NCI-H2171 (cell line): ENCODE results near the gene FIBP.

Source experiments
- DNase-seq: peaks from one replicate; lab custom pipeline; 2025; lab: John Stamatoyannopoulos, UW

Gene FIBP

DNA sequence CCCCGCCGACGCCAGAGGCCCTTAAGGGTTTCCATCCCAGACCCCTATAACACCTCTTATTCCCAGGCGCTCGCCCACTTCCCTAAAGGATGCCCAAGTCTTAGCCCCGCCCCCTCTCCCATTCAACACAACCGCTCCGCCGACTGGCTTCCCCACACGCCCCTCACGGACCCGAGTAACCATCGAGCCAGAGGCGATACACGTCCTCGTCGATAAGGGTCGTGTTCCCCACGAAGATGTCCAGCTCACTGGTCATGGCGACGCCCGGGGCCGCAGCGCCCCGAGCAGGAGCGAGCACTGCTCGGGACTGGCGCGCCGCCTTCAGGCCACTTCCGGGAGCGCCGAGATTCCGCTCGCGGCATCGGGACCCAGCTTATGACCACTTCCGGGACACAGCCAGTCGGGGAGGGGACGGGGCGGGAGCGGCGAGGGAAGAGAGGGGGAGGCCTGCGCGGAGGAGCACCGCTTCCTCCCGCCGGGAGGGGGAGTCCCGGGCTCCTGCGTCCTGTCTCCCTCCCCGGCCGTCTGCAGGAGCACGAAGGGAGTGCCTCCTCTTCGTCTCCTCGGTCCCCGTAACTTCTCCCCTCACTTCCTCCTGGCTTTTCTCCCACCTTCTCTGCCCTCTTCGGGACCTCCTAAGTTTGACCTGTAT lies at the start of gene FIBP:
FIBP (minus strand) TSS at position 309 of the 652 bp plus-strand sequence; CDS start at position 256, 53 bp downstream.
- peak; percentile 95 for DNase-seq

DNA sequence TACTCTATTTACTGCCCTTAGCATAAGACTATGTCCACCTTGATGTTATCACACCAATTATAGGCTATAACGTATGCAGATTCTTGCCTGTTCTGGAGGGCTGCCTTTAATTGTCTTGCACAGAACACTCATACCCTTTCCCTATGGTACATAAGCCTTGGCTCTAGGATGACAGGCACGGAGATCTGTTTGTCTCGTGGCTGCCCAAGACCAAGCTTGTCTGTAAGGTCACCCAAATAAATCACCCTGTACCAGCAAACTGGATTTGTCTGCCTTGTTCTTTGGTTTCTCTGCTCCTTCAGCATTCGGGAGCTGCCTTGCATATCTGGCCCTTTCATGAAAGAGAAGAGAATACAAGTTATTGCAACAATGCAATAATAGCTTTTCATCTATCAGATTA lies 49.5 kb upstream of the FIBP start:
- DNase-seq = no peak

DNA sequence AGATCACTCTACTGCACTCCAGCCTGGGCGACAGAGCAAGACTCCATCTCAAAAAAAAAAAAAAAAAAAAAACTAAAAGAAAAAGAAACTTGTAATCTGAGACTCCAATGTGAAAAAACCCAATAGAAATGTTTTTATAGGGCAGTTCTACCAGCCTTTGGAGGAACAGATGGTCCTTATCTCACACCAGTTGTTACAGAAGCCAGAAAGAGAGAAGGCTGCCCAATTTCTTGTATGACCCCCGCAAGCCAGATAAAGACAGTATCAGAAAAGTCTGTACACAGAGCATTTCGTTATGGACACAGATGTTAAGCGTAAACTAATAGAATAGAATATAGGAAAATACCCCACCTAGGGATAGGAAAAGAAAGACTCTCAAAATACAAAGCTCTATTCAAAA lies 45.7 kb upstream of the FIBP start:
- peak; percentile 89 for DNase-seq

DNA sequence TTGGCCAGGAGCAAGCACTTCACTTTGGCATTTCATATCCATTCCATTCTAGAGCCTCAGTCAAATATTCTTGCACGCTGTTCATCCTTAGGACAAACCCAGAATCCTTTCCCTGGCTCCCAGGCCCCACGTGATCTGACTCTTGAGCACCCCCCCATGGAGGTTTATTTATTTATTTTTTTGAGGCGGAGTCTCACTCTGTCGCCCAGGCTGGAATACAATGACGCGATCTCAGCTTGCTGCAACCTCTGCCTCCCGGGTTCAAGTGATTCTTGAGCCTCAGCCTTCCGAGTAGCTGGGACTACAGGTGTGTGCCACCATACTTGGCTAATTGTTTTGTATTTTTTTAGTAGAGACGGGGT lies 44.3 kb upstream of the FIBP start:
- no peak for DNase-seq

DNA sequence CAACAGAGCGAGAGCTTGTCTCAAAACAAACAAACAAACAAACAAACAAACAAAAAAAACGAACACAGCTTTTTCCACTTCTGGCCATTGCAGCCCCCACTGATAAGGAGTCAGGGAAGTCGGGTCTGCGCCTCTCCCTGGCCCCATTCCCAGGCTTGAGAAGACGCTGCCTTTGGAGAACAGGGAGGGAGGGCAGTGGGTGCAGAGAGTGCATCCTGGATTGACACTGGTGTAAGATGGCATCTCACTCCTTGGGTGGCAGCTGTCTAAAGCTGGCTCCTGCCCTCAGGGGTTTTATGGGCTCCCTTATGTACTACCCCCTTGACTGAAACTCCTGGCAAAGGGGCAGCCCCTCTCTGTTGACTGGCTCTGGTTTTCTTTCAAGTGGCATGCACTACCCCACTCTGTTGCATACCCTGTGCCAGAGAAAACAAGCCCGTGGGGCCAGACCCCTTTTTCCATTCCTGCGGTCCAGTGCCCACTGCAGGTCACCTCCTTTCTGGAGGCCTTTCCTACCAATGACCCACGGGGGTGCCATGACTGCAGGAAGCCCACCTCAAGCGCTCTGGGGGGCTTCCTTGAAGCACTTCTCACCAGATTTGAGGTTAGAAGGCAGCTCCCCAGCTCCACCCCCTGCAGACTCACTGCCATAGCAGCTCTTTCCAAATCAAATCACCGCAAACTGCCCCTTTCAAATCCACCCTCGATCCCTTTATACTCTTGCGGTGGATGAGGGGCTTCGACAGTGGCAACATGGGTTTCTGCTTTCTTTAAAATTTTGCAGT lies 43.7 kb upstream of the FIBP start:
- DNase-seq = no peak

DNA sequence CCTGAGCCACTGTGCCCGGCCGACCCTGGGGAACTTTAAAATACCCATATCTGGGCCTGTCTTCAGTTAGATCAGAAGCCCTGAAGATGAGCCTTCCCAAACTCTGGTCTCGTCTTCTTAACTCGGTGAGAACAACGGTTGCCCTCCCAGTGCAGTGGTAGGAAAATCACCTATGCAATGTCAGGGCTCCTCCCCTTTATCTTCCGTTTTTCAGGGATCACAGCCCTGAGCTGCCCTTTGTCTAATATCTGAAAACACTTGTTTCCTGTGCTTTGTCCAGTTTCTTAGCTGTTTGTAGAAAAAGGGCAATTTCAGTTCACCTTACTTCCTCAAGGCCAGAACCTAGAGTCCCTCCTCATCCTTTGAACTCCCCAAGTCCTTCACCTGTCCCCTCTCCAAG lies 40.4 kb upstream of the FIBP start:
- DNase-seq = no peak

DNA sequence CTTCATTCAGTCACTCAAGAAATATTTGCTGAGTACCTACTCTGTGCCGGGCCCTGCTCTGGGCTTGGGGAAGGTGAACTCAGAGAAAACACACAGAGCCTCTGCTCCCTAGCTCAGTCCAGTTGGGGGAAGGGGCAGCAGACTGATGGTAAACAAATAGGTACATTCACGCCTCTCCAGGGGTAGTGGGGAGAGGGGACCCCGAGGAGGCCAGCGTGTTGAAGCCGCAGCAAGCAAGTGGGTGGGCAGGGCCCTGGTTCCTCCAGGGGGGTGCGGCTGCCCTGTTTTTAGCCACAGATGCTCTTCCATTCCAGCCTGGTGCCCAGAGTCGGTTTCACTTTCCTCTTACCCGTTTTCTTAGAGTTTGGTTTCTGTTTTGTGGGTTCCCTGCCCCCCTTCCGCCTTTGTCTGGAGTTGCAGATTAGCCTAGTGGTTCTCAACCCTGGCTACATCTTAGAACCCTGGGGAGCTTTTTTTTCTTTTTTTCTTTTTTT lies 39.7 kb upstream of the FIBP start:
- DNase-seq = no peak

DNA sequence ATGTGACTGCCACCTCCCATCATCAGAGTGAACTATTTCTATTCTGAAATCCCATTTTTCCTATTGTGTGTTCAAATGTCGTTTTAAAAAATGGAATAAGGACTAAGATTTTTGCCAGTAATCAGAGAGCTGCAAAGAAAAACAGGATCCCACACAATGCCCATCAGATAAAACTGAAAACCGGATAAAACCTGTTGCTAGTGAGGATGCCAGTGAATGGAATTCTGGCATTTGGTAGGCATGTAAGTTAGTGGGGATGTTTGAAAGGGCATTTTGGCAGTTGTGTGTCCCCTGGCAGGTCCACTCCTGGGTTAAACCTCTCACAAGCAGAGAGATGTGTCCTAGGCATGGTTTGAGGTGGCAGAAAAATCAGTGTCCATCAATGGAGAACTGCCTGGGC lies 37.1 kb upstream of the FIBP start:
- no peak for DNase-seq

DNA sequence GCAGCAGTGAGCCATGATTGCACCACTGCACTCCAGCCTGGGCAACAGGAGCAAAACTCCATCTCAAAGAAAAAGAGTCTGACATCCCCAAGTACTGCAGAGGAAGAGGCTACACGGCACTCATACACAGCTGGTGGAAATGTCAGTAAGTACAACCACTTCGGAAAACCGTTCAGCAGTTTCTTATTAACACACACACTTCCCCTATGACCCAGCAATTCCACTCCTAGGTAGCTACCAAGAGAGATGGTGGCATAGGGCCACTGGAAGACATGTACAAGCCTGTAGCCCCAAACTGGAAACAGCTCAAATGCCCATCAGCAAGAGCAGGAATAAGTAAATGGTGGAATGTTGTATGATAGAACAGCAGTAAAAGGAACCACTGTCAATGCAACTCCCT lies 34.3 kb upstream of the FIBP start:
- DNase-seq = no peak

DNA sequence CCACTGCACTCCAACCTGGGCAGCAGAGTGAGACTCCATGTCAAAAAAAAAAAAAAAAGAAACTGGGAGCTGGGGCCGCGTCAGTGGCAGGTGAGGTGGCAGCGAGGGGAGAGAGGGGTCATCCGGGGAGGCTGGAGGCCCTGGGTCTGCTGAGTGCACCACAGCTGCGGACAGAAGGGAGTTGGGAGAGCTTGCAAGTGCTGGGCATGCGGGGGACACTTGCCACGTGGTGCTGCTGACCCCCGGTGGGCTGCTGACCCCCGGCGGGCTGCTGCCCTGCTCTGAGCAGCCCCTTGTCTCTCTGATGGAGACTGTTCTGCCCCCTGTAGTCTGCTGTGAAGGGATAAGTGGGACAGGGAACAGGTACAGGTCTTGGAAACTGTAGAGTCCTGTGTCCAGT lies 33.6 kb upstream of the FIBP start:
- no peak for DNase-seq

DNA sequence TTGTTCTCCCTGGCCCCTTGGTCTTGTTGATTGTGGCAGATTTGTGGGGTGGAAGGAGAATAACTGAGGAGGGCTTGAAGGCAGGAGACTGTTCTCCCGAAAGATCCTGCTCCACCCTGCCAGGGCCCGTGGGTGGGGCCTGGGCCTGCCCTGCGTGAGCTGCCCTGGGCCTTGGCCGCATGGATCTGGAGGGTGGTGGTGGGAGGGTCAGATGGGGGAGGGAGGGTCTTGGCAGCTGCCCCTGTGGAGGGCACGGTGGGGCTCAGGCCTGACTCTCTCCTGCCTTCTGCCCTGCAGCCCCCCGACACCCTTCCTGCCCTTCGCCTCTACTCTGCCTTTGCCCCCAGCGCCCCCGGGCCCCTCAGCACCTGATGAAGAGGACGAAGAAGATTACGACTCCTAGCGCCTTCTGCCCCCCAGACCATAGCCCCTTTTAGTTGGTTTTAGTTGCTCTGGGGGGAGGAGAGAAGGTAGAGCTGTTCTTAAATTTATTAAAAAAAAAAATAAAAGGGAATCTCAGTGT lies 32.8 kb upstream of the FIBP start:
- no peak for DNase-seq

DNA sequence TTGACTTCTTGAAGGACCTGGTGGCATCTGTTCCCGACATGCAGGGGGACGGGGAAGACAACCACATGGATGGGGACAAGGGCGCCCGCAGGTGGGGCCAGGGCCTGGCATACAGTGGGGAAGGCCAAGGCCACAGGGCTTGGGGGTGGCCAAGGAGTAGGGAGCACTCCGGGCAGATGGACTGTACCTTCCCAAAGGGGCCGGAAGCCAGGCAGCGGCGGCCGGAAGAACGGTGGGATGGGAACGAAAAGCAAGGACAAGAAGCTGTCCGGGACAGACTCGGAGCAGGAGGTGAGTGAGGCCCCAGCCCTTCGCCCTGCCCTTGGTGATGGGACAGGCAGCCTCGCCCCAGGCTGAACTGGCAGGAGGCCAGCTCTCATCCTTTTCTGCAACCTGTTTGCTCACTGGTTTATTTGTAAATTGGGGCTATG lies 32.1 kb upstream of the FIBP start:
- no peak for DNase-seq

DNA sequence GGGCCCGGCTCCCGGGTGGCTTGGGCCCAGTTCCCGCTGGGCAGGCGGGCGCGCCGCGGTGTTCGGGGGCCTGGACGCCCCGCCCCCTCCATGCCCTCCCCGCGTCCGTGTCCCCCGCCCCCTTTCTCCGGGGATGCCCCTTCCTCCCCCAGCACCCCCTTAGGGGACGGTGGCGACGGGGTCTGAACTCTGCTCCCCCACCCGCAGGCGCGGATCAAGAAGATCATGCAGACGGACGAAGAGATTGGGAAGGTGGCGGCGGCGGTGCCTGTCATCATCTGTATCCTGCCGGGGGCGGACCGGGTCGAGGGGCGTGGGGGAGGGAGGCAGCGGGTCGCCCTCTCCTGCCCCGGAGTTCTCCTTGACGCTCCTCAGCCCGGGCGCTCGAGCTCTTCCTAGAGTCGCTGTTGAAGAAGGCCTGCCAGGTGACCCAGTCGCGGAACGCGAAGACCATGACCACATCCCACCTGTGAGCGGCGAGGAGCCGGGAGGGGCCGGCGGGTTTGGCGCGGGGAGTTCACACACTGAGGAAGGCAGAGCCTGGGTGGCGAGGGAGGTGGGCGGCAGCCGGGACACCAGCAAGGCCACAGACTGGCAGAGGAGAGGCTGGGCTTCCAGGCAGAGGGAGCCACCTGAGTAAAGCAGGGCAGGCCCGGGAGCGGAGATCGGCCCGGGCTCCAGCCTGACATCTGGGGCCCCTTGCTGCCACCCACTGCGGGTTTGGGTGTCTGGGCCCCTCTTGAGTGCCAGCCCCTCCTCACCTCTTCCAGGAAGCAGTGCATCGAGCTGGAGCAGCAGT lies 31.5 kb upstream of the FIBP start:
- no peak for DNase-seq

DNA sequence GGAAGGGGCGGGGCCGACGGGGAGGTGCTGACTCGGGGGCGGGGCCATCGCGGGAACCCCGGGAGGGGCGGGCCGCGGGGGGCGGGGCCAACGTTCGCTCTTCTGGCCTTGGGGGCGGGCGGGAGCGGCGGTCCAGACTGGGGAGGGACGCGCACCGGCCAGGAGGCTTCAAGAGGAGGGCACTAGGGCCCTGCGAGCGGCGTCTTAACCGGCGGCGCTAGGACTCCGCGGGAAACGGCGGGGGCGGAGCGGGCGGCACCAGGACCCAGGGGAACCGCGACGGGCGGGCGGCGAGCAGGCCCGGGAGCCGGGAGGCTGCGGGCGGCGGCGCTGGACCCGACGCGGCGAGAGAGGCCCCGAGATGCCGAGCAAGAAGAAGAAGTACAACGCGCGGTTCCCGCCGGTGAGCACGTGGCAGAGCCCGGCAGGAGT lies 30.9 kb upstream of the FIBP start, which contains the start of gene DRAP1:
DRAP1 (plus strand) TSS at position 286 of the 432 bp plus-strand sequence; CDS start at position 362, 76 bp downstream.
- DNase-seq = peak; percentile 97

DNA sequence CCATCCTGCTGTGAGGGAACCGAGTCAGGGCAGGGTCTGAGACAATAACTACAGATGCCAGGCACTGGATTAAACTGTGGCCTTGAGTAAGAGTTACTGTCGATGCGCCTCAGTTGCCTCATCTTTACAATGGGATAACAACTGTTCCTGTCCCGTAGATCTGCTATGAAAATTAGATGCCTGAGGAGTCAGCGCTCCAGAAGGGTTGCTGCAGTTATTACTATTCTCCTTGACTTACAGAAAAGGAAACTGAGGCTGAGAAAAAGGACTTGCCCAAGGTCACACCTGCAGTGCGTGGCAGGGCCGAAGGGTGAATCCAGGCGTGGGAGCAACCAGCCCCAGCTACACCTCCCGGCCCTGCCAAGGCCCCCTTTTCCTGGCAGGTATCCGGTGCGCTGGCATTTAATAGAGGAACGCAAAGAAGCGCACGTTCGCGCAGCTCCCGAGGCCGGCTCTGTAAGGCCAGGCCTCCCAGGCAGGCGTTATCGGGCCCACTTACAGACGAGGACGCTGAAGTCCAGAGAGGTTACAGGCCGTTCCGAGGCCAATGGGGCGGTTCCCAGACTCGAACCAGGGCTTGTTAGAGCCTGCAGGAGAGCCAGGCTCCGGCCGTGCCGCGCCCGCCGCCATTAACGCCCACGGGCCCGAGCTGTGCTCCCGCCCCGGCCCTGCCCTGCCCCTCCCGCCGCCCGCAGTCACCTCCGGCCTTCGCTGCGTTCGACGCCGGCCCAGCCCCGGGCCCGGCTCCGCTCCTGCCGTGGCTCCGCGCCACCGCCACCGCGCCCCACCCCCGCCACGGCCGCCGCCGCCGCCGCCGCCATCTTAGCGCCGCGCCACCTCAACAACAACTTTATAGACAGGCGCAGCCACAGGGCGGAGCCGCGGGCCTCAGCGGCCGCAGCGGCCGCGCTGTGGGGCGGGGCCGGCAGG lies 30.2 kb upstream of the FIBP start, which contains the start of gene C11orf68:
C11orf68 (minus strand) TSS at position 852 of the 930 bp plus-strand sequence; CDS start at position 821, 31 bp downstream.
- no peak for DNase-seq

DNA sequence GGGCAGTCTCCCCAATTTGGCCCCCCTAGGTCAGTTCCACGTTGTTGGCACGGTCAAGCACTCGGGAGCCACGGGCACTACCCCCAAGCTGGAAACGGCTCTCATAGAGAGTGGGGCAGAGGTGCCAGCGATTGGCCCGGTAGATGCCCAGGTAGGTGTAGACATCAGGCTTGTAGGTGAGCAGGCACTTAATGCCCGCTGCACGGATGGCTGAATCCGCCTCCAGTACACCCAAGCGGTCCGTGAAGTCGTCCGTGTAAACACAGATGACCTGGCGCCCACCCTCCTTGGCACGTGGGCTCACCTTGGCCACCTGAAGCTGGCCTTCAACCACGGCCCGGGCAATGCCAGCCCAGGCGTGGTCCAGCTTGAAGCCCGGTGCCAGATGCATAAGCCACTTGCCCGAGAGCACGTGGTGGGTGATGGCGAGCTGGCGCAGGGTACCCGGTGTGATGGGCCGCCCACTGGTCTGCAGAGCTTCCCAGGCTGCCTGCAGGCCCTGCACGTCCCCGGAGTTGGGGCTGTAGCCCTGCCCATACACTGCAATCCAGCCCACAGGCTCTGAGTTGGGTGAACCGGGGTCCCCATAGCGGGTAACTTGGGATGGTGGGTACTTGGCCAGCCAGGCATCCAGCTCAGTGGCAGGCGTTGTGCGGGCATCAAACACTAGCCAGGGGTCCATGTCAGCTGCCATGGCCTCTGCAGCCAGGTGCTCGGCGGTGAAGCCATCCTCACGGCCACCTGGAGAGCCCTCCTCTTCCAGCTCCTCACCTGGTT lies 29.4 kb upstream of the FIBP start:
- DNase-seq = no peak

DNA sequence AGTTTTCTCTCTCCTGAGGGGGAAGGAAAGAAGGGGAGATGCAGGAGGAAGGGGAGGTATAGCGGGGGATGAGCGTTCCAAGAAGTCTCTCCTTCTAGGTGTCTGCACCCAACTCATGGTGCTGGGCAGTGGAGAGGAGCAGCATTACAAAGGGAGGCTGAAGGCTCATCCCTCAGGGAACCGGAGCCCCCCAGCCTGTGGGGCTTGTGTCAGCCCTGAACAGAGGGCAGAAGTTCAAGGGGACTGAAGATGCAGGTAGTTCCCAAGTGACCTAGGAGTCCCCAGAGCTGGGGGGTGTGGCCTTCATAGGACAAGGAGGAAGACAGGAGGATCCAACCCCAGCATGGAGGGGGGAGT lies 28.8 kb upstream of the FIBP start:
- DNase-seq = no peak

DNA sequence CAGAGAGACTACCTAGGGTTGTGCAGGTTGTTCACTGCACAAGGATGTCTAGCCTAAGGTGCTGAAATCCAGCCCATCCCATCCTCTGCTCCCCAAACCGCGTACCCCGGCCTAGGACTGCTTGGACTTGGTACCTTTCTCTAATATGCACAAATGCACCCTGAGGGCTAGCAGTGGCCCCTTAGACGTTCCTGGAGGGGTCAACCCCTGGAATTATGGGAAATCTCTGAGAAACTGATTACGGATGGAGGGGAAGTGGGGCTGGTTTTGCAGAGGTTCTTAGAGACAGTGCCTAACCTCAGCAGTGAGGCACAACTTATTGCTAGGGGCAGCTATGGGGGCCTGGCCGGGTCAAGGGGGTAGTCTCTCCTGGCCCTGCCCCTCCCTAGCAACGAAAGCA lies 28.1 kb upstream of the FIBP start:
- DNase-seq = no peak

DNA sequence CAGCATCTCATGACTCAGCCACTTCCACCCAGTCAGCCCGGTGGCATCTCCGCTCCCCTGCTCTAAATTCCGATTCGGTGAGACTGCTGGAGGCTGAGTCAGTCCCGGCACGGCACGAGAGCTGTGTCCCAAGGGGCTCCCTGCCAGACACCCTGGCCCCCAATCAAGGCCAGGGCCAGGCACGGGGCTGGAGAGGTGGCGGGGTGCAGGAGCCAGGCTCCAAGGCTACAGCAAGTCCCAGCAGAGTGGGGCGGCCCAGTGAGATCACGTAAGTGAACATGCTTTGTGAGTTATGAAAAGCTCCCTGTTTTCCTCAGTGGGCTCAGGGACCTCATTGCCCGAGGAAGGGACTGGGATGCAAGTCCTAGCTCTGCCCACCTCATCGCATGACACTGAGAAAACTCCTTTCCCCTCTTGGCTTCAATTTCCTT lies 27.6 kb upstream of the FIBP start:
- no peak for DNase-seq

DNA sequence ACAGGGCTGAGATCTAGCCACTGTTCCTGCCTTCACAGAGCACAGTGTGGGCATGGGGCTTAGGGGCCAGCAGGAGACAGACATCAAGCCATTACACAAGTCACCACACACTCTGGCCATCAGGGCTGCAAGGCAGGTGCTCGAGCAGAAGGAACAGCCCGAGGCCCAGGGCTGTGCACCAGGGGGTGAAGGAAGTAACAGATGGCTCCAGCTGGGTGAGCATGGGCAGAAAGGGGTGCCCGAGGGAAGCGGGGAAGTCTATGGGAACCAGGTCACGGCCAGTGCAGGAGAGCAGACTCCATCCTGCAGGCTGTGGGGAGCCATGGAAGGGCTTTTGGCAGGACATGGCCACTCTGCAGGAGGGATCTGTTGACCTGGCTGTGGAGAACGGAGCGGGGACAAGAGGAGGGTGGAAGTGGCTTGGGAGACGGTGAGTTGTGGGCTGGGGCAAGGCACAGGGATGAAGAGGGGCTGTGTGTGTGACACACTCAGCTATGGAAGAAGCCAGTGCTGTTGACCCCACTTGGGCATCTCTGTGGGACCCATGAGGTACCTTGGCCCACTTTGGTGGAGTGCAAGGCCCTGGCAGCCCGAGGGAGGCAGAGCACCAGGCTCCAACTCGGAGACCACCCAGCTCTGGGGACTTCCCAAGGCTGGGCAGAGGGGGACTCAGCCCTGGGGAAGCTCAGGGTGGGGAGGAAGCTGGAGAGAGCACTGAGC lies 27.0 kb upstream of the FIBP start:
- peak; percentile 39 for DNase-seq
